ENCODE measurements around the gene SCAF1. TPM values are rescaled to one million over a fixed set of nuclear protein-coding genes. Genes with fewer than 3 reads are reported as not detected.

Gene SCAF1
- total and polyA plus RNA-seq, 2 experiments from 2014 or later = 19.7 to 53.7 TPM

DNA sequence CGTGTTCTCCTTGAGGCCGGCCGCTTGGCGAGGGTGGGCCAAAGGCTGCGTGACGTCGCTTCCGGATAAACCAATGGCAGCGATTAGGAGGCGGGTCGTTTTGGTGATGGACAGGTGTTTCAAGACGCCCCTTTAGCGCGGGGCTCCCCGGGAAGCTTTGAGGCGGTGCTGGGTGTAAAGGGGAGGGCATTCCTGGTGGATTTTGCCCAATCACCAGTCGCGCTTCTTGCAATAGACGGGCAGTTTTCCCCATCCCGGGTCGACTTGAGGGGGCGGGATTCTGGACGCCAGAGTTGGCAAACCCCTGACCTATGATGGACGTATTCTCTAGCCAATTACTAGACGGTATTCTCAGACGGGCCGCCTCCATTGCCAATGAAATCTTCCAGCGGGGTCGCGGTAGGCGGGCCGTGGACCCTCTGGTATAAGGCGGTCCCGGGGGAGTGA lies 34.8 kb downstream of the SCAF1 start:
- Histone ChIP-seq H3K4me2 (peak overlapping the region; percentile 84), H3K4me1 (ENCODE audit: insufficient read depth) (peaks cover 25% of the 10 kb centered on the region), H3K9me2 (ENCODE audit: insufficient read depth) (no peaks in the 10 kb centered on the region), H2AFZ (no peak overlapping the region), H3K4me3 (peak overlapping the region; percentile 95), H4K20me1 (replicated peaks; ENCODE audit: insufficient read depth) (peaks cover 23% of the 10 kb centered on the region), H3K36me3 (ENCODE audit: insufficient read depth) (peaks cover 14% of the 10 kb centered on the region), H3K27me3 (ENCODE audit: insufficient read depth) (no peaks in the 10 kb centered on the region), H3F3A (replicated peaks; ENCODE audit: low read depth) (peaks cover 36% of the 10 kb centered on the region), H3K27ac (ENCODE audit: low read depth) (peak overlapping the region; percentile 92; the same call in 1 of the 2 replicates), H3K79me2 (replicated peaks; ENCODE audit: insufficient read depth) (peaks cover 44% of the 10 kb centered on the region)
- Mint-ChIP-seq H3K36me3 (ENCODE audit: low read depth) (peaks cover 28% of the 10 kb centered on the region), H3K27me3 (ENCODE audit: insufficient read depth, low read depth, poor library complexity) (peaks cover 35% of the 10 kb centered on the region), H3K9me3 (no peaks in the 10 kb centered on the region; the same call in 1 of the 3 replicates), H3K27ac (peak overlapping the region; percentile 100), H3K4me1 (peaks cover 23% of the 10 kb centered on the region), H3K4me3 (peak overlapping the region; percentile 91)
- ATAC-seq (peak; percentile 64), DNase-seq (ENCODE audit: low spot score) (peak; percentile 100)
- TF ChIP-seq, protein P1, sequence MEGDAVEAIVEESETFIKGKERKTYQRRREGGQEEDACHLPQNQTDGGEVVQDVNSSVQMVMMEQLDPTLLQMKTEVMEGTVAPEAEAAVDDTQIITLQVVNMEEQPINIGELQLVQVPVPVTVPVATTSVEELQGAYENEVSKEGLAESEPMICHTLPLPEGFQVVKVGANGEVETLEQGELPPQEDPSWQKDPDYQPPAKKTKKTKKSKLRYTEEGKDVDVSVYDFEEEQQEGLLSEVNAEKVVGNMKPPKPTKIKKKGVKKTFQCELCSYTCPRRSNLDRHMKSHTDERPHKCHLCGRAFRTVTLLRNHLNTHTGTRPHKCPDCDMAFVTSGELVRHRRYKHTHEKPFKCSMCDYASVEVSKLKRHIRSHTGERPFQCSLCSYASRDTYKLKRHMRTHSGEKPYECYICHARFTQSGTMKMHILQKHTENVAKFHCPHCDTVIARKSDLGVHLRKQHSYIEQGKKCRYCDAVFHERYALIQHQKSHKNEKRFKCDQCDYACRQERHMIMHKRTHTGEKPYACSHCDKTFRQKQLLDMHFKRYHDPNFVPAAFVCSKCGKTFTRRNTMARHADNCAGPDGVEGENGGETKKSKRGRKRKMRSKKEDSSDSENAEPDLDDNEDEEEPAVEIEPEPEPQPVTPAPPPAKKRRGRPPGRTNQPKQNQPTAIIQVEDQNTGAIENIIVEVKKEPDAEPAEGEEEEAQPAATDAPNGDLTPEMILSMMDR (conservative IDR thresholded peaks at IDR 0.05; ENCODE audit: low read depth in 2 of 2) = no peak
- TF ChIP-seq EZH2phosphoT487 (IDR thresholded peaks at IDR 0.05; ENCODE audit: unreplicated experiment) (no peak), ZNF114 (CRISPR knock-in tag; IDR thresholded peaks at IDR 0.05) (no peak), CREB1 (CRISPR knock-in tag; IDR thresholded peaks at IDR 0.05; ENCODE audit: low read depth) (peak; percentile 91), EZH2 (IDR thresholded peaks at IDR 0.05; ENCODE audit: low read depth, unreplicated experiment) (no peak)

DNA sequence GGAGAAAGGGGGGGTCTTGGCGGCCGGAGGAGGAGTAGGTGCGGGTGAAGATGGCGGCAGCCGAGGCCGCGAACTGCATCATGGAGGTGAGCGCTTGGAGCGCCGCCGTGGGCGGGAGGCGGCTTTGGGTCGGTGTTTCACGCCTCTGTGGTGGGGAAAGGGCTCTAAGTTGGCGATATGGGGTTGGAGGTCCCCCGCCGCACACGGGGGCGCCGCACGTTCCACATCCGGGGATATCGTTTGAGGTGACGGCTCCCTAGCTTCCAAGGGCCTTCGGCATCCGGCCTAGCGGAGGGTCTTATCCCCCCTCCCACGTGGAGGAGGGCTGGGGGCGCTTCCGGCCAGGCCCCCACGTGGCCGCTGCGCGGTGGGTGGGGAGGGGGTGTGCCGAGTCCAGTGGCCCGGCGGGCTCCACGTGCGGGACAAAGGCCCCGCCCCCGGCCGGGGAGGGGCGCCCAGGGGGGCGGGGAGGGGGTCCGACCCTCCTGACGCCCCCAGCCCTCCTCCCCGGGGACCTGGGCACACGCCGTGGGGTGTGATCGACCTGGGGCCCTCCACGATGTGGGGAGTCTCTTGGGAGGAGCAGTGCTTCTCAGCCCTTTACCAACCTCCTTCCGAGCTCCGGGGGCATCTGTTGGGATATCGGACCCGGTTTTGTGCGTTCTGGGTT lies 35.4 kb downstream of the SCAF1 start, which contains the start of gene PRMT1:
TSS of gene PRMT1 (plus strand) at position 41 of the 670 bp plus-strand sequence. CDS start at position 51, 10 bp downstream.
- H3K36me3 Mint-ChIP-seq (ENCODE audit: low read depth) = peaks cover 28% of the 10 kb centered on the region
- no peaks in the 10 kb centered on the region for H3K9me2 ChIP-seq (ENCODE audit: insufficient read depth)
- peak within 1 kb of the TSS; percentile 95 for H3K4me3 ChIP-seq
- DNase-seq (ENCODE audit: low spot score) = peak; percentile 67
- H3K4me1 Mint-ChIP-seq = peaks cover 19% of the 10 kb centered on the region
- peak within 1 kb of the TSS; percentile 84 for H3K4me2 ChIP-seq
- ATAC-seq = peak; percentile 9
- H3K27ac Mint-ChIP-seq = peak within 1 kb of the TSS; percentile 100
- peaks cover 50% of the 10 kb centered on the region for H3K79me2 ChIP-seq (replicated peaks; ENCODE audit: insufficient read depth)
- H3K27me3 ChIP-seq (ENCODE audit: insufficient read depth) = no peaks in the 10 kb centered on the region
- peaks cover 20% of the 10 kb centered on the region for H3K36me3 ChIP-seq (ENCODE audit: insufficient read depth)
- peak within 1 kb of the TSS; percentile 98 for H3K27ac ChIP-seq (ENCODE audit: low read depth)
- peaks cover 38% of the 10 kb centered on the region for H3F3A ChIP-seq (replicated peaks; ENCODE audit: low read depth)
- peaks cover 35% of the 10 kb centered on the region for H3K27me3 Mint-ChIP-seq (ENCODE audit: insufficient read depth, low read depth, poor library complexity)
- H4K20me1 ChIP-seq (replicated peaks; ENCODE audit: insufficient read depth) = peaks cover 29% of the 10 kb centered on the region
- no peaks in the 10 kb centered on the region; the same call in 2 of the 3 replicates for H3K9me3 Mint-ChIP-seq
- peaks cover 22% of the 10 kb centered on the region for H3K4me1 ChIP-seq (ENCODE audit: insufficient read depth)
- no peak within 1 kb of the TSS for H2AFZ ChIP-seq
- peak within 1 kb of the TSS; percentile 91 for H3K4me3 Mint-ChIP-seq
- TF ChIP-seq EZH2phosphoT487 (IDR thresholded peaks at IDR 0.05; ENCODE audit: unreplicated experiment) (no peak), NANOG (IDR thresholded peaks at IDR 0.05; ENCODE audit: borderline replicate concordance) (no peak), EZH2 (IDR thresholded peaks at IDR 0.05; ENCODE audit: low read depth, unreplicated experiment) (no peak), POLR2AphosphoS5 (IDR thresholded peaks at IDR 0.05; ENCODE audit: low read depth) (peak; percentile 93)
- TF ChIP-seq, protein P2, sequence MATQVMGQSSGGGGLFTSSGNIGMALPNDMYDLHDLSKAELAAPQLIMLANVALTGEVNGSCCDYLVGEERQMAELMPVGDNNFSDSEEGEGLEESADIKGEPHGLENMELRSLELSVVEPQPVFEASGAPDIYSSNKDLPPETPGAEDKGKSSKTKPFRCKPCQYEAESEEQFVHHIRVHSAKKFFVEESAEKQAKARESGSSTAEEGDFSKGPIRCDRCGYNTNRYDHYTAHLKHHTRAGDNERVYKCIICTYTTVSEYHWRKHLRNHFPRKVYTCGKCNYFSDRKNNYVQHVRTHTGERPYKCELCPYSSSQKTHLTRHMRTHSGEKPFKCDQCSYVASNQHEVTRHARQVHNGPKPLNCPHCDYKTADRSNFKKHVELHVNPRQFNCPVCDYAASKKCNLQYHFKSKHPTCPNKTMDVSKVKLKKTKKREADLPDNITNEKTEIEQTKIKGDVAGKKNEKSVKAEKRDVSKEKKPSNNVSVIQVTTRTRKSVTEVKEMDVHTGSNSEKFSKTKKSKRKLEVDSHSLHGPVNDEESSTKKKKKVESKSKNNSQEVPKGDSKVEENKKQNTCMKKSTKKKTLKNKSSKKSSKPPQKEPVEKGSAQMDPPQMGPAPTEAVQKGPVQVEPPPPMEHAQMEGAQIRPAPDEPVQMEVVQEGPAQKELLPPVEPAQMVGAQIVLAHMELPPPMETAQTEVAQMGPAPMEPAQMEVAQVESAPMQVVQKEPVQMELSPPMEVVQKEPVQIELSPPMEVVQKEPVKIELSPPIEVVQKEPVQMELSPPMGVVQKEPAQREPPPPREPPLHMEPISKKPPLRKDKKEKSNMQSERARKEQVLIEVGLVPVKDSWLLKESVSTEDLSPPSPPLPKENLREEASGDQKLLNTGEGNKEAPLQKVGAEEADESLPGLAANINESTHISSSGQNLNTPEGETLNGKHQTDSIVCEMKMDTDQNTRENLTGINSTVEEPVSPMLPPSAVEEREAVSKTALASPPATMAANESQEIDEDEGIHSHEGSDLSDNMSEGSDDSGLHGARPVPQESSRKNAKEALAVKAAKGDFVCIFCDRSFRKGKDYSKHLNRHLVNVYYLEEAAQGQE (IDR thresholded peaks at IDR 0.05; ENCODE audit: unreplicated experiment) = no peak
- TF ChIP-seq, protein P3, sequence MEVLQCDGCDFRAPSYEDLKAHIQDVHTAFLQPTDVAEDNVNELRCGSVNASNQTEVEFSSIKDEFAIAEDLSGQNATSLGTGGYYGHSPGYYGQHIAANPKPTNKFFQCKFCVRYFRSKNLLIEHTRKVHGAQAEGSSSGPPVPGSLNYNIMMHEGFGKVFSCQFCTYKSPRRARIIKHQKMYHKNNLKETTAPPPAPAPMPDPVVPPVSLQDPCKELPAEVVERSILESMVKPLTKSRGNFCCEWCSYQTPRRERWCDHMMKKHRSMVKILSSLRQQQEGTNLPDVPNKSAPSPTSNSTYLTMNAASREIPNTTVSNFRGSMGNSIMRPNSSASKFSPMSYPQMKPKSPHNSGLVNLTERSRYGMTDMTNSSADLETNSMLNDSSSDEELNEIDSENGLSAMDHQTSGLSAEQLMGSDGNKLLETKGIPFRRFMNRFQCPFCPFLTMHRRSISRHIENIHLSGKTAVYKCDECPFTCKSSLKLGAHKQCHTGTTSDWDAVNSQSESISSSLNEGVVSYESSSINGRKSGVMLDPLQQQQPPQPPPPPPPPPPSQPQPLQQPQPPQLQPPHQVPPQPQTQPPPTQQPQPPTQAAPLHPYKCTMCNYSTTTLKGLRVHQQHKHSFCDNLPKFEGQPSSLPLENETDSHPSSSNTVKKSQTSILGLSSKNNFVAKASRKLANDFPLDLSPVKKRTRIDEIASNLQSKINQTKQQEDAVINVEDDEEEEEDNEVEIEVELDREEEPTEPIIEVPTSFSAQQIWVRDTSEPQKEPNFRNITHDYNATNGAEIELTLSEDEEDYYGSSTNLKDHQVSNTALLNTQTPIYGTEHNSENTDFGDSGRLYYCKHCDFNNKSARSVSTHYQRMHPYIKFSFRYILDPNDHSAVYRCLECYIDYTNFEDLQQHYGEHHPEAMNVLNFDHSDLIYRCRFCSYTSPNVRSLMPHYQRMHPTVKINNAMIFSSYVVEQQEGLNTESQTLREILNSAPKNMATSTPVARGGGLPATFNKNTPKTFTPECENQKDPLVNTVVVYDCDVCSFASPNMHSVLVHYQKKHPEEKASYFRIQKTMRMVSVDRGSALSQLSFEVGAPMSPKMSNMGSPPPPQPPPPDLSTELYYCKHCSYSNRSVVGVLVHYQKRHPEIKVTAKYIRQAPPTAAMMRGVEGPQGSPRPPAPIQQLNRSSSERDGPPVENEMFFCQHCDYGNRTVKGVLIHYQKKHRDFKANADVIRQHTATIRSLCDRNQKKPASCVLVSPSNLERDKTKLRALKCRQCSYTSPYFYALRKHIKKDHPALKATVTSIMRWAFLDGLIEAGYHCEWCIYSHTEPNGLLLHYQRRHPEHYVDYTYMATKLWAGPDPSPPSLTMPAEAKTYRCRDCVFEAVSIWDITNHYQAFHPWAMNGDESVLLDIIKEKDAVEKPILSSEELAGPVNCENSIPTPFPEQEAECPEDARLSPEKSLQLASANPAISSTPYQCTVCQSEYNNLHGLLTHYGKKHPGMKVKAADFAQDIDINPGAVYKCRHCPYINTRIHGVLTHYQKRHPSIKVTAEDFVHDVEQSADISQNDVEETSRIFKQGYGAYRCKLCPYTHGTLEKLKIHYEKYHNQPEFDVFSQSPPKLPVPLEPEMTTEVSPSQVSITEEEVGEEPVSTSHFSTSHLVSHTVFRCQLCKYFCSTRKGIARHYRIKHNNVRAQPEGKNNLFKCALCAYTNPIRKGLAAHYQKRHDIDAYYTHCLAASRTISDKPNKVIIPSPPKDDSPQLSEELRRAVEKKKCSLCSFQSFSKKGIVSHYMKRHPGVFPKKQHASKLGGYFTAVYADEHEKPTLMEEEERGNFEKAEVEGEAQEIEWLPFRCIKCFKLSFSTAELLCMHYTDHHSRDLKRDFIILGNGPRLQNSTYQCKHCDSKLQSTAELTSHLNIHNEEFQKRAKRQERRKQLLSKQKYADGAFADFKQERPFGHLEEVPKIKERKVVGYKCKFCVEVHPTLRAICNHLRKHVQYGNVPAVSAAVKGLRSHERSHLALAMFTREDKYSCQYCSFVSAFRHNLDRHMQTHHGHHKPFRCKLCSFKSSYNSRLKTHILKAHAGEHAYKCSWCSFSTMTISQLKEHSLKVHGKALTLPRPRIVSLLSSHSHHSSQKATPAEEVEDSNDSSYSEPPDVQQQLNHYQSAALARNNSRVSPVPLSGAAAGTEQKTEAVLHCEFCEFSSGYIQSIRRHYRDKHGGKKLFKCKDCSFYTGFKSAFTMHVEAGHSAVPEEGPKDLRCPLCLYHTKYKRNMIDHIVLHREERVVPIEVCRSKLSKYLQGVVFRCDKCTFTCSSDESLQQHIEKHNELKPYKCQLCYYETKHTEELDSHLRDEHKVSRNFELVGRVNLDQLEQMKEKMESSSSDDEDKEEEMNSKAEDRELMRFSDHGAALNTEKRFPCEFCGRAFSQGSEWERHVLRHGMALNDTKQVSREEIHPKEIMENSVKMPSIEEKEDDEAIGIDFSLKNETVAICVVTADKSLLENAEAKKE (CRISPR knock-in tag; IDR thresholded peaks at IDR 0.05) = no peak

Data from GM23338 (cell line).